PC-9 (cell line): ENCODE data around the gene GALNT13. TPM values are rescaled to one million over a fixed set of nuclear protein-coding genes. Genes with fewer than 3 reads are reported as not detected.

Experiments
- BruUV-seq: library from RNA; stranded (reverse); fragments of 400-500 nt; replicated peaks from 2 replicates; lab custom pipeline; 2021; lab: Mats Ljungman, UMichigan
- CTCF ChIA-PET: fragments of 300-600 bp; sonication (Branson Sonifier 250); formaldehyde crosslinking; loops from one replicate; lab custom pipeline; 2022; ENCODE audit warnings: antibody characterized with exemption; lab: Charles Lee
- POLR2A ChIA-PET: fragments of 300-600 bp; sonication (Branson Sonifier 250); formaldehyde crosslinking; loops from one replicate; lab custom pipeline; 2022; ENCODE audit warnings: antibody characterized with exemption; ENCODE audit not compliant: unreplicated experiment; lab: Charles Lee
- DNase-seq, 2 experiments: peaks; one replicate each; pipeline versions ENCODE4 v3.0.0 to v3.0.0-alpha.2; 2015 to 2022; ENCODE audit warnings: mixed read lengths in 1 of 2
- H2AFZ ChIP-seq: fragments of 200-600 bp; sonication (generic); 2 replicates; pipeline ENCODE4 v1.8.1; 2017; ENCODE audit warnings: antibody characterized with exemption
- H3F3A ChIP-seq: fragments of 200-600 bp; sonication (generic); 2 replicates; pipeline ENCODE4 v1.8.1; 2017; ENCODE audit warnings: antibody characterized with exemption, mild to moderate bottlenecking, low read depth; ENCODE audit not compliant: insufficient read depth
- H3K27ac ChIP-seq: fragments of 200-600 bp; sonication (generic); 2 replicates; pipeline ENCODE4 v1.6.1; 2016; ENCODE audit warnings: mixed run types
- H3K27me3 ChIP-seq: fragments of 200-600 bp; sonication (generic); 2 replicates; pipeline ENCODE4 v1.6.1; 2016; ENCODE audit warnings: low read depth, mixed run types; ENCODE audit not compliant: insufficient read depth
- H3K36me3 ChIP-seq: fragments of 200-600 bp; sonication (generic); 2 replicates; pipeline ENCODE4 v1.6.1; 2016; ENCODE audit warnings: low read depth, mixed run types
- H3K4me1 ChIP-seq: fragments of 200-600 bp; sonication (generic); replicated peaks from 2 replicates; pipeline ENCODE4 v1.6.1; 2016; ENCODE audit warnings: mixed run types; ENCODE audit not compliant: insufficient read depth
- H3K4me2 ChIP-seq: fragments of 200-600 bp; sonication (generic); 2 replicates; pipeline ENCODE4 v1.6.1; 2017; ENCODE audit warnings: mixed run types
- H3K4me3 ChIP-seq: fragments of 200-600 bp; sonication (generic); 2 replicates; pipeline ENCODE4 v1.6.1; 2016; ENCODE audit warnings: mixed run types
- H3K79me2 ChIP-seq: fragments of 200-600 bp; sonication (generic); 2 replicates; pipeline ENCODE4 v1.6.1; 2017; ENCODE audit warnings: low read depth, mixed run types
- H3K9me2 ChIP-seq: fragments of 200-600 bp; sonication (generic); 2 replicates; pipeline ENCODE4 v1.8.1; 2017; ENCODE audit warnings: mild to moderate bottlenecking; ENCODE audit not compliant: insufficient read depth
- H3K9me3 ChIP-seq: fragments of 200-600 bp; sonication (generic); 2 replicates; pipeline ENCODE4 v1.8.1; 2016; ENCODE audit warnings: low read depth; ENCODE audit not compliant: insufficient read depth
- H4K20me1 ChIP-seq: fragments of 200-600 bp; sonication (generic); 2 replicates; pipeline ENCODE4 v1.8.1; 2017; ENCODE audit not compliant: insufficient read depth
- CTCF ChIP-seq: fragments of 200-600 bp; sonication (generic); conservative IDR thresholded peaks from 2 replicates; pipeline ENCODE4 v1.6.1; 2017; ENCODE audit warnings: mixed run types, antibody characterized with exemption, mild to moderate bottlenecking, moderate library complexity
- EZH2 ChIP-seq: fragments of 200-600 bp; sonication (generic); IDR thresholded peaks from 2 replicates; pipeline ENCODE4 v1.8.0; 2017; ENCODE audit warnings: antibody characterized with exemption, low read depth
- intact Hi-C: fragments of 100-400 bp; cut with micrococcal nuclease; formaldehyde crosslinking; loops from one replicate; pipeline ENCODE4 v1.10.0; 2022; ENCODE audit not compliant: unreplicated experiment
- total RNA-seq: library from RNA; stranded (reverse); gene quantifications from 2 replicates; pipeline ENCODE4 v1.2.3, GENCODE V29; 2021

GALNT13 gene
- total RNA-seq, 1 experiment from 2014 or later: 3.6 TPM

GRCh38 chr2:154402213-154402612 lies 530.5 kb downstream of the GALNT13 start:
- Histone ChIP-seq H3K4me3 (no peak overlapping the region), H3K36me3 (no peaks in the 10 kb centered on the region), H3K27me3 (no peaks in the 10 kb centered on the region), H2AFZ (no peak overlapping the region), H3K79me2 (no peaks in the 10 kb centered on the region), H4K20me1 (no peaks in the 10 kb centered on the region), H3K4me2 (no peak overlapping the region), H3F3A (no peaks in the 10 kb centered on the region), H3K9me2 (no peaks in the 10 kb centered on the region), H3K4me1 (no peaks in the 10 kb centered on the region), H3K9me3 (no peaks in the 10 kb centered on the region), H3K27ac (no peak overlapping the region)
- POLR2A ChIA-PET: no interaction called here
- intact Hi-C loops: no loop called here
- no peak for DNase-seq
- TF ChIP-seq CTCF (peak; percentile 53), EZH2 (no peak)
- CTCF ChIA-PET: interaction anchor here (0.6 to 0.7 kb wide), 2 partner anchors 501 to 908 kb away, joined by 3 read pairs; no protein-coding TSS in a partner anchor
- BruUV-seq: no TSS peak

GRCh38 chr2:154403242-154403790 lies 531.6 kb downstream of the GALNT13 start:
- Histone ChIP-seq H3K4me3 (no peak overlapping the region), H3K4me2 (no peak overlapping the region), H3K9me2 (no peaks in the 10 kb centered on the region), H3K4me1 (no peaks in the 10 kb centered on the region), H4K20me1 (no peaks in the 10 kb centered on the region), H3K79me2 (no peaks in the 10 kb centered on the region), H3K27ac (no peak overlapping the region), H2AFZ (no peak overlapping the region), H3K27me3 (no peaks in the 10 kb centered on the region), H3K36me3 (no peaks in the 10 kb centered on the region), H3F3A (no peaks in the 10 kb centered on the region), H3K9me3 (no peaks in the 10 kb centered on the region)
- TF ChIP-seq EZH2 (no peak), CTCF (no peak)
- intact Hi-C loops: no loop called here
- CTCF ChIA-PET: no interaction called here
- BruUV-seq: no TSS peak
- POLR2A ChIA-PET: no interaction called here
- DNase-seq: no peak

GRCh38 chr2:154408786-154409185 lies 537.1 kb downstream of the GALNT13 start:
- Histone ChIP-seq H4K20me1 (no peaks in the 10 kb centered on the region), H3K27ac (no peak overlapping the region), H3K9me3 (no peaks in the 10 kb centered on the region), H3K4me2 (no peak overlapping the region), H3K27me3 (no peaks in the 10 kb centered on the region), H3K4me1 (no peaks in the 10 kb centered on the region), H3K9me2 (no peaks in the 10 kb centered on the region), H3F3A (no peaks in the 10 kb centered on the region), H2AFZ (no peak overlapping the region), H3K36me3 (no peaks in the 10 kb centered on the region), H3K4me3 (no peak overlapping the region), H3K79me2 (no peaks in the 10 kb centered on the region)
- no TSS peak for BruUV-seq
- intact Hi-C loops: no loop called here
- TF ChIP-seq EZH2 (no peak), CTCF (no peak)
- no peak for DNase-seq
- CTCF ChIA-PET: no interaction called here
- POLR2A ChIA-PET: interaction anchor here (0.6 kb wide), 1 partner anchor 1242 kb away, joined by 3 read pairs; no protein-coding TSS in a partner anchor
